Muscle of leg (tissue), 11 donors: ENCODE measurements around the gene ZNF648. TPM values are rescaled to one million over a fixed set of nuclear protein-coding genes. Genes with fewer than 3 reads are reported as not detected.
"Not testable (repeated sequence)": the region's sequence is repeated elsewhere in the genome, so short reads cannot be mapped to it uniquely, and the experiment has no call there.

Experiments used
- DNase-seq: peaks from one replicate; pipeline ENCODE4 v3.0.0; 2013
- H3K27ac ChIP-seq: one replicate; pipeline ENCODE4 v1.5.1; 2013; ENCODE audit warnings: mild to moderate bottlenecking, low read length, control low read depth
- H3K27me3 ChIP-seq: one replicate; pipeline ENCODE4 v1.6.1; 2013; ENCODE audit warnings: low read length; ENCODE audit not compliant: control insufficient read depth, insufficient read depth
- H3K36me3 ChIP-seq: one replicate; pipeline ENCODE4 v1.6.1; 2013; ENCODE audit warnings: low read length; ENCODE audit not compliant: control insufficient read depth, insufficient read depth
- H3K4me1 ChIP-seq: one replicate; pipeline ENCODE4 v1.6.1; 2013; ENCODE audit warnings: low read length; ENCODE audit not compliant: control insufficient read depth, insufficient read depth
- H3K4me3 ChIP-seq: one replicate; pipeline ENCODE4 v1.5.1; 2013; ENCODE audit warnings: low read length, control low read depth
- H3K9me3 ChIP-seq: replicated peaks from 2 replicates; pipeline ENCODE4 v1.6.1; 2013; ENCODE audit warnings: low read depth, low read length; ENCODE audit not compliant: control insufficient read depth
- WGBS: methylation state at CpG from one replicate; pipeline ENCODE4 v1.1.5; 2013; ENCODE audit warnings: missing lambda C conversion rate; ENCODE audit not compliant: insufficient coverage; 5-methylcytosine and 5-hydroxymethylcytosine counted together
- polyA plus RNA-seq, 8 donors: library from polyadenylated mRNA; unstranded; fragments of 120-200 nt; gene quantifications; one replicate each; pipeline versions ENCODE4 v1.2.1 to v1.2.3, GENCODE V29; 2013; ENCODE audit warnings: inconsistent platforms in 1 of 8, low replicate concordance in 1 of 8; ENCODE audit not compliant: insufficient read length in 8 of 8, insufficient read depth in 1 of 8
- total RNA-seq: library from RNA; stranded (reverse); fragments of 120-200 nt; gene quantifications from one replicate; pipeline ENCODE4 v1.2.4, GENCODE V29; 2013

ZNF648 gene
- total and polyA plus RNA-seq, 9 donors = 0.02 to 0.14 (median 0.07) TPM; not detected in 1

- no peaks in the 10 kb centered on the region for H3K36me3 ChIP-seq
- H3K27me3 ChIP-seq = no peaks in the 10 kb centered on the region
- peaks cover 3% of the 10 kb centered on the region for H3K9me3 ChIP-seq
- DNase-seq = no peak
- no CpG with 5 or more reads among the region's 1 CpG for WGBS
- H3K4me3 ChIP-seq = no peak overlapping the region
- no peak overlapping the region for H3K27ac ChIP-seq
- H3K4me1 ChIP-seq = peaks cover 3% of the 10 kb centered on the region
These were observed 29.3 kb downstream of the ZNF648 start for GRCh38 chr1:182032251-182032650.

- H3K36me3 ChIP-seq = no peaks in the 10 kb centered on the region
- WGBS = under 1% methylated on average over 62 of the region's 68 CpGs
- DNase-seq = peak; percentile 97
- H3K4me3 ChIP-seq = peak overlapping the region; percentile 59
- no peaks in the 10 kb centered on the region for H3K27me3 ChIP-seq
- H3K9me3 ChIP-seq = no peaks in the 10 kb centered on the region
- peak overlapping the region; percentile 65 for H3K27ac ChIP-seq
- H3K4me1 ChIP-seq = peaks cover 3% of the 10 kb centered on the region
These were observed 31.9 kb downstream of the ZNF648 start for GRCh38 chr1:182029379-182030331.

- H3K9me3 ChIP-seq = no peaks in the 10 kb centered on the region
- DNase-seq = peak; percentile 3
These were observed 32.5 kb downstream of the ZNF648 start for GRCh38 chr1:182029002-182029378.

DNA sequence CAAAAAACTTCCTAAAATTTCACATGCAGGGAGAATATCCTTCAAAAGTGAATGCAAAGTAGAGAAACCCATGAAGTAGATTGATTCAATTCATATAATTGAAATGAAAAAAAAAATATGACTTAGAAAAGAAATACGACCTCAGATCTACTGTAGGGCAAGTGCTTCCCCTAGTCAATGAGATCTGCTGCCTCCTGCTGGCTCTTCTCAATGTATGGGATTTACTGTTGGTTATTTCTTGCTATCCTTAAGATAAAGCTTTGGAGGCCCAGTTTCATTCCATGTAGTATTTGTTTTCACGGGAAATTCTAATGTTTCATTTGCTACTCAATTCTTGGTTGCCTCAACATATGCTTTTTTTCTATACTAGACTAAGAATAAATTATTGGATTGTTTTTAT is 46.2 kb downstream of the ZNF648 start:
- Histone ChIP-seq H3K4me3 (no peak overlapping the region), H3K27me3 (no peaks in the 10 kb centered on the region), H3K9me3 (peaks cover 3% of the 10 kb centered on the region), H3K4me1 (no peaks in the 10 kb centered on the region), H3K27ac (no peak overlapping the region), H3K36me3 (no peaks in the 10 kb centered on the region)
- WGBS = no CpG with 5 or more reads among the region's 2 CpGs
- no peak for DNase-seq

More at GRCh38 chr1:182029002-182029378, 32.5 kb downstream of the ZNF648 start:
- Histone ChIP-seq H3K4me1 (peaks cover 3% of the 10 kb centered on the region), H3K36me3 (no peaks in the 10 kb centered on the region), H3K27me3 (no peaks in the 10 kb centered on the region), H3K4me3 (peak overlapping the region; percentile 59), H3K27ac (peak overlapping the region; percentile 65)
- 0% methylated on average over 1 of the region's 2 CpGs for WGBS

DNA sequence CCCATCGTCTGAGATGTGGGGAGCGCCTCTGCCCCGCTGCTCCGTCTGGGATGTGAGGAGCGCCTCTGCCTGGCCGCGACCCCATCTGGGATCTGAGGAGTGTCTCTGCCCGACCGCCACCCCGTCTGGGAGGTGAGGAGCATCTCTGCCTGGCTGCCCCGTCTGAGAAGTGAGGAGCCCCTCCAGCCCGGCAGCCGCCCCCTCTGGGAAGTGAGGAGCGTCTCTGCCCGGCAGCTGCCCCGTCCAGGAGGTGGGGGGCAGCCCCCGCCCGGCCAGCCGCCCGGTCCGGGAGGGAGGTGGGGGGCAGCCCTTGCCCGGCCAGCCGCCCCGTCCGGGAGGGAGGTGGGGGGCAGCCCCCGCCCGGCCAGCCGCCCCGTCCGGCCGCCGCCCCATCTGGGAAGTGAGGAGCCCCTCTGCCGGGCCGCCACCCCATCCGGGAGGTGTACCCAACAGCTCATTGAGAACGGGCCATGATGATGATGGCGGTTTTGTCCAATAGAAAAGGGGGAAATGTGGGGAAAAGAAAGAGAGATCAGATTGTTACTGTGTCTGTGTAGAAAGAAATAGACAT is 50.6 kb downstream of the ZNF648 start:
- not testable (repeated sequence) for H3K9me3 ChIP-seq, DNase-seq, H3K36me3 ChIP-seq, H3K4me1 ChIP-seq, H3K4me3 ChIP-seq, H3K27me3 ChIP-seq, H3K27ac ChIP-seq
- WGBS = 97% methylated on average over 26 of the region's 37 CpGs

DNA sequence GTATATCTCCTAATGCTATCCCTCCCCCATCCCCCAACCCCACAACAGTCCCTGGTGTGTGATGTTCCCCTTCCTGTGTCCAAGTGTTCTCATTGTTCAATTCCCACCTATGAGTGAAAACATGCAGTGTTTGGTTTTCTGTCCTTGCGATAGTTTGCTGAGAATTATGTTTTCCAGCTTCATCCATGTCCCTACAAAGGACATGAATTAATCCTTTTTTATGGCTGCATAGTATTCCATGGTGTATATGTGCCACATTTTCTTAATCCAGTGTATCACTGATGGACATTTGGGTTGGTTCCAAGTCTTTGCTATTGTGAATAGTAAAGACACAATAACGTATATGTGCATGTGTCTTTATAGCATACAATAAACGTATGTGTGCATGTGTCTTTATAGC is 56.1 kb downstream of the ZNF648 start:
- no CpG with 5 or more reads among the region's 3 CpGs for WGBS
- not testable (repeated sequence) for H3K27ac ChIP-seq, H3K4me3 ChIP-seq, H3K4me1 ChIP-seq, H3K27me3 ChIP-seq, H3K36me3 ChIP-seq, DNase-seq, H3K9me3 ChIP-seq

- Histone ChIP-seq H3K4me3 (no peak overlapping the region), H3K27me3 (no peaks in the 10 kb centered on the region), H3K4me1 (peaks cover 3% of the 10 kb centered on the region), H3K27ac (no peak overlapping the region), H3K9me3 (no peaks in the 10 kb centered on the region), H3K36me3 (no peaks in the 10 kb centered on the region)
- DNase-seq = no peak
- WGBS = 94% methylated on average over 3 of the region's 3 CpGs
These were observed 56.9 kb downstream of the ZNF648 start for GRCh38 chr1:182004601-182005000.
